Parathyroid adenoma (tissue), 2 donors: Measurements from ENCODE around the gene CCDC102A.

Source experiments
- H2AFZ ChIP-seq: fragments of 300-600 bp; sonication (generic); one replicate; pipeline ENCODE4 v1.7.0; 2017; ENCODE audit warnings: antibody characterized with exemption, mild to moderate bottlenecking
- H3K27ac ChIP-seq: fragments of 300-600 bp; sonication (generic); one replicate; pipeline ENCODE4 v1.7.0; 2017
- H3K27me3 ChIP-seq: fragments of 300-600 bp; sonication (generic); one replicate; pipeline ENCODE4 v1.7.0; 2017; ENCODE audit warnings: low read length; ENCODE audit not compliant: control insufficient read depth, insufficient read depth
- H3K36me3 ChIP-seq: fragments of 300-600 bp; sonication (generic); one replicate; pipeline ENCODE4 v1.7.0; 2017; ENCODE audit warnings: low read length; ENCODE audit not compliant: control insufficient read depth, insufficient read depth
- H3K4me1 ChIP-seq: fragments of 300-600 bp; sonication (generic); one replicate; pipeline ENCODE4 v1.7.0; 2017; ENCODE audit warnings: control low read depth
- H3K4me2 ChIP-seq: fragments of 300-600 bp; sonication (generic); one replicate; pipeline ENCODE4 v1.7.0; 2017; ENCODE audit warnings: low read length
- H3K4me3 ChIP-seq: fragments of 300-600 bp; sonication (generic); one replicate; pipeline ENCODE4 v1.7.0; 2017; ENCODE audit warnings: low read depth, low read length
- H3K79me2 ChIP-seq: fragments of 300-600 bp; sonication (generic); one replicate; pipeline ENCODE4 v1.7.0; 2017; ENCODE audit warnings: control low read depth
- H3K9ac ChIP-seq: fragments of 300-600 bp; sonication (generic); one replicate; pipeline ENCODE4 v1.7.0; 2017; ENCODE audit warnings: mild to moderate bottlenecking
- H3K9me3 ChIP-seq: fragments of 300-600 bp; sonication (generic); one replicate; pipeline ENCODE4 v1.7.0; 2017; ENCODE audit warnings: low read length; ENCODE audit not compliant: control insufficient read depth
- CTCF ChIP-seq: fragments of 300-600 bp; sonication (generic); IDR thresholded peaks from one replicate; pipeline ENCODE4 v1.7.0; 2017; ENCODE audit warnings: antibody characterized with exemption, mild to moderate bottlenecking
- donor health status: primary hyperparathyroidism.

The CCDC102A gene

GRCh38 chr16:57518520-57518919, 17.9 kb downstream of the CCDC102A start:
- Histone ChIP-seq H3K79me2 (no peaks in the 10 kb centered on the region), H3K4me3 (no peak overlapping the region), H3K4me2 (no peak overlapping the region), H2AFZ (no peak overlapping the region), H3K4me1 (no peaks in the 10 kb centered on the region), H3K27me3 (no peaks in the 10 kb centered on the region), H3K9ac (no peak overlapping the region), H3K9me3 (no peaks in the 10 kb centered on the region), H3K36me3 (no peaks in the 10 kb centered on the region), H3K27ac (no peak overlapping the region)
- no peak for TF ChIP-seq CTCF

DNA sequence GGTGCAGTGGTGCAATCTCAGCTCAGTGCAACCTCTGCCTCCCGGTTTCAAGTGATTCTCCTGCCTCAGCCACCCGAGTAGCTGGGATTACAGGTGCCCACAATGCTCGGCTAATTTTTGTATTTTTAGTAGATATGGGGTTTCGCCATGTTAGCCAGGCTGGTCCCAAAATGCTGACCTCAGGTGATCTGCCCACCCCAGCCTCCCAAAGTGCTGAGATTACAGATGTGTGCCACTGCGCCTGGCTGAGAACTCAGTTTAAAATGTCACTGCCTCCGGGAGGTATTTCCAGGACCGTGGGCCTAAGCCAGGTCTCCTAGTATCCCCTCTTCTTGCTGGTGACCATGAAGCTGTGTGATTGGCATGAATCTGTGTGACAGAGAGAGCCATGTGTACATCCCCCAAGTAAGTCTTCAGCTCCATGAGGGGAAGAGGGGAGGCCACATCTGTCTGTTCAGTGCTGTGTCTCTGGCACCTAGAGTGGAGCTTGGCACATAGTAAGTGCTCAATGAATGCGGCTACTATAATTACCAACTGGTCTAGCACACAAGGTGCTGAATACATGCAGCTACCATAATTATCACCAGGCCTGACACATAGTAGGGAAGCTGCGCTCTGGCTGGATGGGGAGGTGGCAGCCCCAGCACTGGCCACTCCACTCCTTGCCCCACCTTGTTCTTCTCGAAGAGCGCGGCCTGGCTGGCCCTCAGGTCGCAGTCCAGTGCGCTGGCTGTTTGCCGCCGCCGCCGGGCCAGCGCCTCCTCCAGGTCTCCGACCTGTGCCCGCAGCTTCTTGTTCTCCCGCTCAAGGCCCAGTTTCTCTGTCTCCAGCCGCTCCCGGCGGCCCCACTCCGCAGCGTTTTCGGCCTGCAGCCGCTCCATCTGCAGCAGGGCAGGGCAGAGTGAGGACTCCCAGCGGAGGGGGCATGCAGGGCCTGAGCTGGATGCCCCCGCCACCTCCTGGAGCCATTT, 18.7 kb downstream of the CCDC102A start:
- Histone ChIP-seq H3K4me2 (no peak overlapping the region), H3K36me3 (no peaks in the 10 kb centered on the region), H3K9me3 (no peaks in the 10 kb centered on the region), H3K27ac (no peak overlapping the region), H3K4me1 (no peaks in the 10 kb centered on the region), H2AFZ (no peak overlapping the region), H3K9ac (no peak overlapping the region), H3K27me3 (no peaks in the 10 kb centered on the region), H3K79me2 (no peaks in the 10 kb centered on the region), H3K4me3 (no peak overlapping the region)
- TF ChIP-seq CTCF = no peak

DNA sequence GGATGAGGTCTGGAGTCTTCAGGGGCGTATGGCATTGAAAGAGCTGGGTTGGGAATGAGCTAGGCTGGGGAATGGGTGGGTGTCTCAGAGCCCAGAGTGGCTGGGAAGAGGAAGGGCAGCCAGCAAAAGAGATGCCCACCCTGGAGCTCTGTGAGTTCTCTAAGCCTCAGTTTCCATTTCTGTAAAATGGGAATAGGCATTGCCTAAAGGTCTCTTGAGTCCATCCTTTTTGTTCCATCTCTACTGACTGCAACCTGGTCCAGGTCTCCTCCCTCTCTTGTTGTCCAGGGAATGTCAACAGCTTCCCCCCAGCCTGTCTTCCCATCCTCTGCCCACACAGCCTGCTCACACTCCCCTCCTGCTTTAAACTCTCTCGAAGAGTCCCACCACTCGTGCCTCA, 19.6 kb downstream of the CCDC102A start:
- H3K36me3 ChIP-seq = no peaks in the 10 kb centered on the region

GRCh38 chr16:57516176-57516725, 20.1 kb downstream of the CCDC102A start:
- H3K4me3 ChIP-seq = no peak overlapping the region
- H3K4me2 ChIP-seq = no peak overlapping the region
- no peaks in the 10 kb centered on the region for H3K36me3 ChIP-seq
- H3K27me3 ChIP-seq = no peaks in the 10 kb centered on the region
- H3K27ac ChIP-seq = no peak overlapping the region
- no peaks in the 10 kb centered on the region for H3K79me2 ChIP-seq
- no peaks in the 10 kb centered on the region for H3K4me1 ChIP-seq
- TF ChIP-seq CTCF = no peak
- H2AFZ ChIP-seq = no peak overlapping the region
- no peaks in the 10 kb centered on the region for H3K9me3 ChIP-seq
- no peak overlapping the region for H3K9ac ChIP-seq

More for the DNA sequence above, 19.6 kb downstream of the CCDC102A start:
- Histone ChIP-seq H3K27ac (no peak overlapping the region), H3K4me2 (no peak overlapping the region), H3K9ac (no peak overlapping the region), H3K27me3 (no peaks in the 10 kb centered on the region), H2AFZ (no peak overlapping the region), H3K9me3 (no peaks in the 10 kb centered on the region), H3K4me3 (no peak overlapping the region), H3K4me1 (no peaks in the 10 kb centered on the region), H3K79me2 (no peaks in the 10 kb centered on the region)
- TF ChIP-seq CTCF = no peak
